IPS-20b (cell line): ENCODE data around the gene TNNT2.

Experiments
- H3K27ac ChIP-seq: one replicate; pipeline ENCODE4 v1.5.1; 2013; ENCODE audit warnings: low read length
- H3K27me3 ChIP-seq: 2 replicates; pipeline ENCODE4 v1.6.1; 2013; ENCODE audit warnings: mild to moderate bottlenecking, low read length, inconsistent platforms; ENCODE audit not compliant: insufficient read depth
- H3K36me3 ChIP-seq: 2 replicates; pipeline ENCODE4 v1.6.1; 2013; ENCODE audit warnings: low read depth, mild to moderate bottlenecking, inconsistent platforms, low read length, moderate library complexity; ENCODE audit not compliant: insufficient read depth
- H3K4me1 ChIP-seq: 2 replicates; pipeline ENCODE4 v1.6.1; 2013; ENCODE audit warnings: mild to moderate bottlenecking, control low read depth, inconsistent platforms, low read length, moderate library complexity; ENCODE audit not compliant: insufficient read depth
- H3K4me3 ChIP-seq: 2 replicates; pipeline ENCODE4 v1.5.1; 2013; ENCODE audit warnings: mild to moderate bottlenecking, low read length, inconsistent platforms
- H3K9ac ChIP-seq: 2 replicates; pipeline ENCODE4 v1.6.1; 2013; ENCODE audit warnings: low read depth, mild to moderate bottlenecking, inconsistent platforms, low read length, moderate library complexity
- H3K9me3 ChIP-seq: 2 replicates; pipeline ENCODE4 v1.6.1; 2013; ENCODE audit warnings: mild to moderate bottlenecking, low read depth, low read length, inconsistent platforms; ENCODE audit not compliant: insufficient read depth

TNNT2 gene

DNA sequence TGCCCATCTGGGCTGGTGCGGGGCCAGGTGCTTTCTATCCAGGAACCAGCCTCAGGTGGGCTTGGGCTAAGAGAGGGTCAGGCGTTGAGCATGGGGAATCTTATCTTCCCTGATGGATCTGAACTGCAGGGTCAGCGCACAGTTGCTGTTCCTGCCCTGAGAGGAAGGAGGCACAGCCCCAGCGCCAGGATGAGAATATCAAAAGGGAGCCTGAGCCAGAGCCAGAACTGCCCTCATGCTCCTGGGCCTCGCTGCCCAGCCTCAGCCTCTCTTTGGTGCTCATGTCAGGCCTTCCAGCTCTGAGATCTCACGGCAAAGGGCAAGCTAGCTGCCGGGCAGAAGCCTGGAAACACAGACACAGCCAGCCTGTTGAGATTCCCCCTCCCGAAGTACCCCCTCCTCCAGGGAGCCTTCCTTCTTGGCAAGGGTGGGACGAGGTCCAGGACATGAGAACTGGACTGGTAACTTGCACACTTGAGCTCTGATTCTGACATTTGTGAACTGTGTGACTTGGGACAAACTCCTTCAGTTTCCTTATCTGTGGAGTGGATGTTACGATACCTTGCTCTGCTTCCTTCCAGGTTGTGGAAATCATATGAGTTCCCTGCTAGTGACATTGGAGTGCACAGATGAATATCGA lies 22.9 kb upstream of the TNNT2 start:
- Histone ChIP-seq H3K4me1 (no peaks in the 10 kb centered on the region), H3K27me3 (peaks cover 48% of the 10 kb centered on the region), H3K4me3 (peak overlapping the region; percentile 73), H3K9me3 (no peaks in the 10 kb centered on the region), H3K9ac (peak overlapping the region; percentile 69), H3K27ac (no peak overlapping the region), H3K36me3 (no peaks in the 10 kb centered on the region)

DNA sequence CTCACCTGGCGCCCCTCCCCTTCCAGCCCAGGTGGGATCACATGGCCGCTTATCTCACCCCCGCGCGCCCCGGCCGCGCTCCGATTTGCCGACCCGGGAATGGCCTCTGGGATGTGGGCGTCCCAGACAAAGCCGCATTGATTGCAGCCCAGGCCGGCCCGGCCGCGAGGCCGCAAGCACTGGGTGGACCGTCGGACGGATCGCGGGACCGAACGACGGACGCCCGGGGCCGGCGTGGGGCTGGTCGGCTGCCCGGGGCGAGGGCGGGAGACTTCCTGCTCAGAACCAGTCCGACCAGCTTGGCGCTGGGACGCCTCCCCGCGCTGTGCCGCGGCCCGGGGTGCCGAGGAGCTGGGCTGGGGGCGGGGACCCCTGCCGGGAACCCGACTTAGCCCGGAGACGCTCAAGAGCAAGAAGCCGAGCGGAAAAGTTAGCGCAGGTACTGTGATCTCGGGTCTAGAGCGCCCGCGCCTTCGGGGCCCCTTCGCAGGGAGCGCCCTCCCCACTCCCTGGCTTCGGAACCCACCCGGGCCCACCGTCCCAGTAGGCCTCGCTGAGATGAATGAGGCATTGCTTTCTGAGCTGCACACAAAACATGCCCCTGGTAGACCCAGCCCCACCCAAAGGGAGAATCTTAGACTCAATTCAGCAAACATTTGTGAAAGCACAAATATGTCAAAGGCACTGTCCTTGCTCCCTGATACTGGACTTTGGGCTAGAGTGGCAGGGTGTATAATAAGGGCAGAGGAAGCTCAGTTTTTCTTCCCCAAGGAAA lies 22.1 kb upstream of the TNNT2 start:
- Histone ChIP-seq H3K4me3 (peak overlapping the region; percentile 73), H3K9ac (peak overlapping the region; percentile 69), H3K9me3 (no peaks in the 10 kb centered on the region), H3K27me3 (peaks cover 48% of the 10 kb centered on the region), H3K4me1 (no peaks in the 10 kb centered on the region), H3K36me3 (no peaks in the 10 kb centered on the region), H3K27ac (no peak overlapping the region)

DNA sequence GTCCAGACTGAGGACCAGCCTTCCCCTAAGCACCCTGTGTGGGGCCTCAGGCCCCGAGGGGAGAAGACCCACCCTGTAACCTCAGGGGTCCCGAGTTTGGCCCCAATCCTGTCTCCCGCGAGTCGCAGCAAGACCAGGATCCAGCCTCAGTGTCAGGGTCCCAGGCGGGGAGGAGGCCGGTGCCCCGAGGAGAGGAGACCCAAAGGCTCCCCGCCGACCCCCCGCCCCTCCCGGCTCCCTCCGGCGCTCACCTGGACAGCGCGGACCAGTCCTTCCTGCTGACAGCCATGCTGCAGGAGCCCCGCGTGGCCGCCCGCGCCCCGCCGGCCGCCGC lies 21.5 kb upstream of the TNNT2 start, which contains the start of gene LAD1:
Gene LAD1 (minus strand): TSS at position 307 of the 334 bp plus-strand sequence. CDS start 18 bp downstream, at position 289.
- H3K4me3 ChIP-seq = peak within 1 kb of the TSS; percentile 73
- no peaks in the 10 kb centered on the region for H3K9me3 ChIP-seq
- H3K27ac ChIP-seq = no peak within 1 kb of the TSS
- H3K27me3 ChIP-seq = peaks cover 48% of the 10 kb centered on the region
- no peaks in the 10 kb centered on the region for H3K36me3 ChIP-seq
- H3K9ac ChIP-seq = peak within 1 kb of the TSS; percentile 69
- peaks cover 5% of the 10 kb centered on the region; the same call in 1 of the 2 replicates for H3K4me1 ChIP-seq

DNA sequence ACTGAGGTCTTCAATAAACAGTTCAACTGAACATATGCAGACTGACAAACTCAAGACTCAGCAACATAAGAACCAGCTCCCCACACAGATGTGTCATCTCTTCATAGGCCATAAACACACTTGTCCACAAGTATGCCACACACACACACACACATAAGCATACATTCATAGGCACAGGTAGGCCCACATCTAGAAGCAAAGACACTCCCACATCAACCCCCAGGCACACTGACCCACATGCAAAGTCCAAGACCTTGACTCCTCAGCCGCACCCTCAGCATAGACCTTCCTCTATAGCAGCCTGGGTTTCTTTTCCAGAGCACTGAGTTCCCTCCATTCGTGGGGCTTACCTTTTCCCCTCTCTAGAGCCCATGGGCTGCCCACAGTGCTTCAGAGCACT lies 20.2 kb upstream of the TNNT2 start:
- no peak overlapping the region for H3K27ac ChIP-seq
- H3K9ac ChIP-seq = no peak overlapping the region
- H3K27me3 ChIP-seq = peaks cover 45% of the 10 kb centered on the region
- H3K36me3 ChIP-seq = no peaks in the 10 kb centered on the region
- no peaks in the 10 kb centered on the region for H3K9me3 ChIP-seq
- peaks cover 5% of the 10 kb centered on the region; the same call in 1 of the 2 replicates for H3K4me1 ChIP-seq
- H3K4me3 ChIP-seq = no peak overlapping the region

DNA sequence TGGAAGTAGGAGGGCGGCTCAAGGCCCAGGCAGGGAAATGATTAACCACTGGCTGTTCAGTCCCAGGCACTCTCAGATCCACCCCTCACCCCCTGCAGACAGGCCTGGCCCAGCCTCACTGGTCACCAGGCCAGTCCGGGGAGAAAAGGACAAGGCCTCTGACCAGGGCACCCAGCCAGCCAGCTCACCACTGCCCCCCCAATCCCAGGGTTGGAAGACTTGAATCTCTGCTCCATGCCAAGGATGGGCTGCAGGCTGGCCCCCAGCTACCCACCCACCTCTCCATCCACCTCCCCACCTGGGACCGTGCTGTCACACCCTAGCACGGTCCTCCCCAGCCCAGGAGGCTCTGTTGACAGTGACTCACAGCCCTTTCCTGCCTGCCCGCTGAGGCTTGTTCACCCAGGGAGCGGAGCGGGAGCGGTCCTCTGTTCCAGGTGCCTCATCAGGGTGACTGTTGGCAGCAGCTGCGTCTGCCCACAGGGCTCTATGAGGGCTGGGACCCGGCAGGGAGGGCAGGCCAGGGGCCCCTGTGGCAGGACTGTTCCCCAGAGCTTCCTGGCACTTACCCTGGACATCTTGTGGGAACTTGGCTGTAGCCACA lies 19.5 kb upstream of the TNNT2 start:
- Histone ChIP-seq H3K27ac (no peak overlapping the region), H3K27me3 (peaks cover 44% of the 10 kb centered on the region), H3K36me3 (no peaks in the 10 kb centered on the region), H3K9ac (no peak overlapping the region), H3K4me3 (no peak overlapping the region), H3K9me3 (no peaks in the 10 kb centered on the region), H3K4me1 (peaks cover 5% of the 10 kb centered on the region; the same call in 1 of the 2 replicates)

DNA sequence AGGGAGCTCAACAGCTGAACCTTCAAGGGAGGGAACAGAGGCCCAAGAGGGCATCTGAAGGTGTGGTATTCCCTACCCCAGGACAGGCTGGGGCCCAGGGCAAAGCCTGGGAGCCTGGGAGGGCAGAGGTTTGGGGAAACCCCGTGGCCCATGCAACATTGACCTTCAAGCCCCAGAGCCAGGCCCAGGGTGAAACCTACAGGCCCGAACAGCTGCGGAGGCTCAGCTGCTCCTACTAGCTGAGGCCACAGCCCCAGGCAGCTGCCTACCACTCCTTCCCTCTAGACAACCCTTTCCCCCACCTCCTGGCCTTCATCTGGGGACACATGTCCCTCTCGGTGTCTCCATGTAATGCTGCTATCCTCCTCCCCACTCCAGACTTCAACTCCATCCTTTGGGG lies 18.5 kb upstream of the TNNT2 start:
- Histone ChIP-seq H3K9ac (no peak overlapping the region), H3K36me3 (no peaks in the 10 kb centered on the region), H3K4me3 (no peak overlapping the region), H3K27ac (no peak overlapping the region), H3K27me3 (peaks cover 33% of the 10 kb centered on the region), H3K9me3 (no peaks in the 10 kb centered on the region), H3K4me1 (peaks cover 5% of the 10 kb centered on the region; the same call in 1 of the 2 replicates)

DNA sequence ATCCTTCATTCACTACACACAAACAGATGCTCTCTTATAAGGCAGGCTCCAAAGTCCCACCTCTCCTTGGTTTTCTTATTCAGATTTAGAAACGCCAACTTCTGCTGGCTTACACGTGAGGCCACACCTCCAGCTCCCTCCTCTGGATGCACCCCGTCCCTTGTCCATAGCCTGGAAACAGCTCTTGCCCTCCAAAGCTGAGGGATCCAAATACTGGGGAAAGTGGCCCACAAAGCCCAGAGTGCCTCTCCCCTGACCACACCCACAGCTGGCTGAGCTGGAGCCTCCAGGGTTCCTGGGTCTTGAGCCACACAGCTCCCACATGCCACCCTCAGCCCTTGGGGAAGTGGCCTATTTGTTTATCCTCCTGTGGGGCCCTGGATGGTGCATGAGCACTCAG lies 17.1 kb upstream of the TNNT2 start:
- H3K27me3 ChIP-seq = peaks cover 20% of the 10 kb centered on the region
- no peaks in the 10 kb centered on the region for H3K36me3 ChIP-seq
- no peak overlapping the region for H3K4me3 ChIP-seq
- H3K9me3 ChIP-seq = no peaks in the 10 kb centered on the region
- no peak overlapping the region for H3K9ac ChIP-seq
- H3K4me1 ChIP-seq = peaks cover 5% of the 10 kb centered on the region; the same call in 1 of the 2 replicates
- H3K27ac ChIP-seq = no peak overlapping the region

DNA sequence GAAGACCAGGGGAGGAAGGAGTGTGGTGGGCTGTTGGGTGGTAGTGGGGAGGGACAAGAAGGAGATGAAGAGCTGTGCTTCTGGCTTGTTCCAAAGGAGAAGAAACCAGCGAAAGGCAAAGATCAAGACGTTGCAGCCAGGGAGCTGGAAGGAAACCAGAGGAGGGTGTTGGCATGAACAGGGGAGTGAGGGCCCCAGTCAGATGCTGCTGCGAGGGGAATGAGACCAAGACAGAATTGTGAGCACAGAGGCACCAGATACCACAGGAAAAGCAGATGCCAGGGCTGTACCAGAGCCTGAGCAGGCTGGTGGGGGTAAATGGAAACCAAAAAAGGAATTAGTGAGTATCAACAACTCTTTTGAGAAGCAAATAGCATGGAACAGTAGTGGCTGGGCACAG lies 15.6 kb upstream of the TNNT2 start:
- H3K27ac ChIP-seq = no peak overlapping the region
- H3K27me3 ChIP-seq = peaks cover 5% of the 10 kb centered on the region
- no peak overlapping the region for H3K4me3 ChIP-seq
- no peaks in the 10 kb centered on the region for H3K9me3 ChIP-seq
- H3K36me3 ChIP-seq = no peaks in the 10 kb centered on the region
- H3K9ac ChIP-seq = no peak overlapping the region
- H3K4me1 ChIP-seq = peaks cover 5% of the 10 kb centered on the region; the same call in 1 of the 2 replicates

DNA sequence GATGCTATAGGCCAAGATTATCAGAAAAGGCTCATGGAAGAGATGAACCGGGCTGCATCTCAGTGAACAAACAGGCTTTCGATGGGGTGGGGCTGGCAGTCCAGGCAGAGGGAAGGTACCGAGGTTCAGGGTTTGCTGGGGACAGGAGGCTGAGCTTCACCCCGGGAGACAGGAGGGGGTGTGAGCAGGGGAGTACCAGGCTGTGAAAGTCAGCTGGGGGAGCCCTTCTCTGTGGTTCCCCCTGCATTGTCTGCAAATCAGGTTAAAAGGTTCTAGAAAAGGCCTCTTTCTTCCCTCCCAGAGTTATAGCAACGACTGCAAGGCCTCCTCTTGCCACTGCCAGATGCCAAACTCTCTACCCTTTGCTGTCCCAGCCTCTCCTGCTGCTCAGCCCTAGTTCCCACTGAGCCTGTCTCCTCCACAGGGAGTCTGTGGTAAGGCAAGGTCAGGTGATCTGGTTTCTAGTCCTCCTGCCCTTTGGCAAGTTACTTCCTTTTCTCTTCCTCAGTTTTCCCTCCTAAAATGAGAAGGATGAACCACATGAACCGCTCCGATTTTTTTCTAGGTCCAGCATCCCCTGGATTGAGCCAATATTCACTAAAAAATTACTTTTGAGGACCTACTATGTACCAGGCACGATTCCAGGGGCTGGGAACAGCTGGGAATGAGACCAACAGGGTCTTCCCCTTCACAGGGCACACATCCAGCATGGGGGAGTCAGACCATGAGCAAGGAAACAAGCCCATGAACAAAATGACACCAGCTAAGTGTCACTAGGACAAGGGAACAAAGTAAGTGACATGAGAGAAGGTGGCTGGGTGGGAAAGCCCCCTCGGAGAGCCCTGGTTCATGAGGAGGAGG lies 14.4 kb upstream of the TNNT2 start:
- Histone ChIP-seq H3K4me3 (no peak overlapping the region), H3K27me3 (no peaks in the 10 kb centered on the region), H3K9ac (no peak overlapping the region), H3K36me3 (0 out of 2 replicates have a peak, but pooled peaks cover 6% of the 10 kb centered on the region), H3K27ac (no peak overlapping the region), H3K9me3 (no peaks in the 10 kb centered on the region), H3K4me1 (peaks cover 5% of the 10 kb centered on the region; the same call in 1 of the 2 replicates)

DNA sequence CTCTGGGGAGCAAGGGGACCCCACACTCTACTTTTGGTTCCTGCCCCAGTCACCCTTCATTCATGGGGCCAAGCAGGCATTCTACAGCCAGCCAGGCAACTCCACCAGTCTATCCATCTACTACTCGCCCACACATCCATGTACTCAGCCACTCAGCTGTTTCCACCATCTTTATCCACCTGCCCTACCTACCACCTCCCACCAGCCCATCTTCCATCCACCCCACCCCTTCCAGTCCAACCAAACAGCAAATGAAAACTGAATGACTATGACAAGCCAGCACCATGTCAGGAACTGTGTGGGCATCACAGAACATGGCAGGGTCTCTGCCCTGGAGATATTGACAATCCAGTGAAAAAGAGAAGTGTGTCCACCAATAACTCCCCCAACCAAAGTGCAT lies 13.7 kb upstream of the TNNT2 start:
- peaks cover 5% of the 10 kb centered on the region; the same call in 1 of the 2 replicates for H3K4me1 ChIP-seq
- no peak overlapping the region for H3K27ac ChIP-seq
- H3K9ac ChIP-seq = no peak overlapping the region
- H3K36me3 ChIP-seq = 0 out of 2 replicates have a peak, but pooled peaks cover 12% of the 10 kb centered on the region
- H3K4me3 ChIP-seq = no peak overlapping the region
- H3K27me3 ChIP-seq = no peaks in the 10 kb centered on the region
- H3K9me3 ChIP-seq = no peaks in the 10 kb centered on the region

DNA sequence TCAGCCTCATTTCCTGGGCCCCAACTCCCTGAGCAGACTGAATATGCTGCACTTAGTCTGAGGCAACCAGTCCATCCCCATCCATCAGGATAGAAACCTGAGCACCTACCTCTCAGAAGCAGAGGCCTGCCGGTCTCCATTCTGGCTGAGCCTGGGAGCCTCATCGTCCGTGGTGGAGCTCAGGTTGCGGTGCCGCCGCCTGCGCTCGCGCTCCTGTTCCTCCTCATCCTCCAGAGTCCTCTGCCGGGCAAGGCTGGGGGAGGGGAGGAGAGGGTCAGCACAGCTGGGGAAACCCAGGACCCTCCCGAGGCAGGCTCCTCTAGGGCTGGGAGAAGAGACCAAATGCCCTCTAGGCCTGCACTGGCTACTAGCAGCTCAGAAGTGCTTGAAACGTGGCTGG lies 11.6 kb upstream of the TNNT2 start:
- H3K9me3 ChIP-seq = no peaks in the 10 kb centered on the region
- H3K36me3 ChIP-seq = 0 out of 2 replicates have a peak, but pooled peaks cover 12% of the 10 kb centered on the region
- no peak overlapping the region for H3K4me3 ChIP-seq
- peaks cover under 1% of the 10 kb centered on the region; the same call in 1 of the 2 replicates for H3K4me1 ChIP-seq
- no peaks in the 10 kb centered on the region for H3K27me3 ChIP-seq
- no peak overlapping the region for H3K9ac ChIP-seq
- no peak overlapping the region for H3K27ac ChIP-seq
